Measurements from ENCODE around the gene KREMEN1.

KREMEN1 gene

GRCh38 chr22:29194184-29194583 lies 121.3 kb downstream of the KREMEN1 start:
- no peak for DNase-seq

- DNase-seq: no peak
Observed at GRCh38 chr22:29195118-29195963, 122.5 kb downstream of the KREMEN1 start.

GRCh38 chr22:29195964-29196666 lies 123.3 kb downstream of the KREMEN1 start:
- DNase-seq: no peak

- DNase-seq: no peak
Observed at GRCh38 chr22:29197096-29197495, 124.3 kb downstream of the KREMEN1 start.

GRCh38 chr22:29198240-29198639 lies 125.4 kb downstream of the KREMEN1 start:
- no peak for DNase-seq

GRCh38 chr22:29199702-29200400 lies 127.0 kb downstream of the KREMEN1 start:
- DNase-seq: no peak

- no peak for DNase-seq
Observed at GRCh38 chr22:29200901-29201300, 128.1 kb downstream of the KREMEN1 start.

GRCh38 chr22:29201782-29202181 lies 128.9 kb downstream of the KREMEN1 start:
- no peak for DNase-seq

- DNase-seq: peak in 1 of 4 experiments; percentile 4
Observed at GRCh38 chr22:29202212-29203192, 129.7 kb downstream of the KREMEN1 start.

- no peak for DNase-seq
Observed at GRCh38 chr22:29203488-29204454, 130.9 kb downstream of the KREMEN1 start.

- no peak for DNase-seq
Observed at GRCh38 chr22:29204455-29205183, 131.8 kb downstream of the KREMEN1 start.

- no peak for DNase-seq
Observed at GRCh38 chr22:29205252-29205593, 132.4 kb downstream of the KREMEN1 start.

GRCh38 chr22:29205594-29206371 lies 132.9 kb downstream of the KREMEN1 start, which contains the start of gene EMID1:
EMID1 (plus strand) TSS chr22:29205896; CDS start chr22:29206039, 143 bp downstream.
- DNase-seq: no peak

GRCh38 chr22:29206372-29207242 lies 133.8 kb downstream of the KREMEN1 start:
- no peak for DNase-seq

- DNase-seq: no peak
Observed at GRCh38 chr22:29207243-29207550, 134.4 kb downstream of the KREMEN1 start.

- no peak for DNase-seq
Observed at GRCh38 chr22:29207562-29208501, 135.0 kb downstream of the KREMEN1 start.

- DNase-seq: no peak
Observed at GRCh38 chr22:29208502-29208862, 135.6 kb downstream of the KREMEN1 start.

Measured in activated naive CD4-positive, alpha-beta T cell (primary cell).